ENCODE results near the gene ASCL2.
"Not testable (repeated sequence)": the region's sequence is repeated elsewhere in the genome, so short reads cannot be mapped to it uniquely, and the experiment has no call there.

The ASCL2 gene

GRCh38 chr11:2260491-2261364 lies 9.7 kb downstream of the ASCL2 start:
- DNase-seq (ENCODE audit: low read depth in 2 of 2), result no peak

GRCh38 chr11:2259897-2260451 lies 10.4 kb downstream of the ASCL2 start:
- no peak for DNase-seq (ENCODE audit: low read depth in 2 of 2)

DNA sequence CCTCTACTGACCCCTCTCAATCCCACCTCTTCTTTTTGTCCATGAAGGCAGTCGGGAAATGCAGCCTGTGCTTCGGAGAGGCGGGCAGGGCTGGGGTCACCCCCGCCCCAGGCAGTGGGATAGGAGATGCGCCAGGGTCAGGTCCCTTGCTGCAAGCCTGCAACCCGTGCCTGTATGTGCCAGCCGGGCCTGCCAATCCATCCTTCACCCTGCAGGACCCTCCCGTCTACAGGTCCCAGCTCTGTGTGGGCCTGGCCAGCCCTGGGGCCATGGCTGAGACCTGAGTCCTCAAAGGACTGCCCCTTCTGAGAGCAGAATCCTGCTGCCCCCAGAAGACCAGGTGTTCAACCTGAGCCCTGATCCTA lies 10.9 kb downstream of the ASCL2 start:
- DNase-seq (ENCODE audit: low read depth in 2 of 2), result no peak

DNA sequence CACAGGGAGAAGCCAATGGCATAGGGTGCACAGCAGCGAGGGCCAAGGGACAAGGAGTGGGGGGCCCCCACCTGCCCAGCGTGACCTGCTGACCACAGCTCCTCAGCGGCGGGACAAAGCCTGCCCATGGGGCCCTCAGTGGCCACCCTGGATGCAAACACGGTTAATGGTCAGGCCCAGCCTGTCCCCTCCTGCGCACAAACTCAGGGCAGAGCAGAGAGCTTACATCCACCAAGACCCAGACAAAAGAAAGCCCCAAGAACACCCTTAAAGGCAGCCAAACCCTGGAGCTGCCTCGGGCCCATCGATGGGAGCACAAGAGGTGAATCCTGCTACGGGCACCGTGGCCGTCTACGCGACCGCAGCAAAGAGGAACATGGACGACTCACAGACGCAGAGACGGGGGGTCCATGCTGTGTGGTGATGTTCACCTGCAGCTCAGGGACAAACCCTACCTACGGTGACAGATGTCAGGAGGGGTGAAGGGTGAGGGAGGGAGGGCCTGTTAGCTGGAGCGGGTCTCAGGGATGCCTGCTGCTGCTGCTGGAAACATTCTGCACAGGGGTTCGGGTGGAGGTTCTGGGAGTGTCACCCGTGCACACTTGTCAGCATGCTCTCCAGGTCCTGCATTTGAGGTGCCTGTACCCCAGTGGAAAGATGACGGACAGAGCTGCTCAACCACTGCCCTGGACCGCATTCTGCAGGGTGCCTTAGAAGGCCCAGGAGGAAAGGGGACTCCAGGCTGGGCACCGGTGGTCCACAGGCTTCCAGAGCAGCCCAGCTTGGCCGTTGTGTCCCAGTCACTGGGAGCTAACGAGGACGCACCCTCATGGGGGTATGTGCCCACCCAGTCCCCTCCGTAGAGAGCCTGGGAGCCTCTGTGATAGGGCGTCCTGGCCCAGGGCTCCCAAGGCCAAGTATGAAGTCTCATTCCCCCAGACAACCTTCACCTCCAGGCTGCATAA lies 11.6 kb downstream of the ASCL2 start:
- no peak for DNase-seq (ENCODE audit: low read depth in 2 of 2)

DNA sequence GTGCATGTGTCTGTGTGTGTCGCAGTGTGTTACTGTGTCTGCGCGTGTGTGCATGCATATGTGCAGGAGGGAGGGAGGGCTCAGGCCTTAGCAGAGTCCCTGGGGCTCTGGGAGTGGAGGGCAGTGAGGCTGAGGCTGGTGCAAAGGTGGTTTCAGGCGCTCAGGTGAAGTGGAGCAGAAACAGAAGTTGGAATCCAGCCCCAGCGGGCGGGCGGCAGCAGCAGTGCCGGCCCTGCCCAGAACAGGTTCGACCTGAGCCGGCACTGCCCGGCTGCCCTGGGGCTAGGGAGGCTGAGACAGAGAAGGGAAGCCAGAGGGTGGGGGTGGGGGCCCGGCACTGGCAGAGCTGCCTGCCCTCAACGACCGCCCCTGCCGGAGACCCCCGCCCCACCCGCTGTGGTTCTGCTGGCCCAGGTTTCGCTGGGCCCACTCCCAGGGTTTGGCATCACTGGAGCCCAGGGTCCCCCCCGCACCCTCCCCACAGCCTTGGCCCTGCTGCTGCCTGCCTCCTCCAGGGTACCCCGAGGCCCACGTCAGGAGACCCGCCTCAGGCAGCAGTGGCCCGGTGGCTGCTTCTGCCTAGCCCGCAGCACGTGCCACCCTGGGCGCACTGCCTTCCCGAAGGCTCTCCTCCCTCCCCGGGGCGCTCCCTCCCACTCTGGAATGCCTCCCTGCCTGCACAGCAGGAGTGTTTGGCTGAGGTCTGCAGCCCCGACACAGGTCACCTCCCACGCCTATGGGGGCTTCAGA lies 13.3 kb downstream of the ASCL2 start:
- no peak for DNase-seq (ENCODE audit: low read depth in 2 of 2)

DNA sequence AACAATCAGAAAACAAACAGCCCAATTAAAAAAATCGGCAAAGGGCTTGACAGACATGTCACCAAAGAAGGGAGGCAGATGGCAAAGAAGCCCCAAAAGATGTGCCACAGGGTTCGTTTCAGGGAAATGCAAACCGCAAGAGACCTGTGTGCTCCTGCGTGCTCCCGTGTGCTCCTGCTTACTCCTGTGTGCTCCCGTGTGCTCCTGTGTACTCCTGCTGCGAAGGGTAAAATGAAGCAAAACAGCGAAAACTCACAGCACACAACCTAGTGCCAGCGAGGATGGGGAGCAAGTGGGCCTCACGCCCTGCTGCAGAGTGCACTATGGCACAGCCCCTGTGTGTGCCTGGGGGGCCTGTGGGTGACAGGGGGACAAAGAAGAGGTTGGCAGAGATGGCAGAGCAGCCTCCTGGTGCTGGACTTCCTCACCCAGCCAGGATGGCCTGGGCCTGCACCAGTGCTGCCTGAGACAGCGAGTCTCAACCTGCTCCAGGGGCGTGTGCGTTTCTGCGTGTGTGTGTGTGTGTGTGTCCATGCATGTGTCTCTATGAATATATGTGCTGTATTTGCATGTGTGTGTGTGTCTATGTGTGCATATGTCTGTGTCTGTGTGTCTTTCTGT lies 14.0 kb downstream of the ASCL2 start:
- no peak for DNase-seq (ENCODE audit: low read depth in 2 of 2)

GRCh38 chr11:2252018-2252417 lies 18.4 kb downstream of the ASCL2 start:
- DNase-seq (ENCODE audit: low read depth in 2 of 2), result no peak

- no peak for DNase-seq (ENCODE audit: low read depth in 2 of 2)
Observed at GRCh38 chr11:2251138-2251537, 19.2 kb downstream of the ASCL2 start.

GRCh38 chr11:2250485-2250884 lies 19.9 kb downstream of the ASCL2 start:
- no peak for DNase-seq (ENCODE audit: low read depth in 2 of 2)

GRCh38 chr11:2250041-2250440 lies 20.3 kb downstream of the ASCL2 start:
- DNase-seq (ENCODE audit: low read depth in 2 of 2), result no peak

GRCh38 chr11:2249189-2249916 lies 21.0 kb downstream of the ASCL2 start:
- DNase-seq (ENCODE audit: low read depth in 2 of 2), result no peak

- no peak for DNase-seq (ENCODE audit: low read depth in 2 of 2)
Observed at GRCh38 chr11:2248762-2249161, 21.6 kb downstream of the ASCL2 start.

DNA sequence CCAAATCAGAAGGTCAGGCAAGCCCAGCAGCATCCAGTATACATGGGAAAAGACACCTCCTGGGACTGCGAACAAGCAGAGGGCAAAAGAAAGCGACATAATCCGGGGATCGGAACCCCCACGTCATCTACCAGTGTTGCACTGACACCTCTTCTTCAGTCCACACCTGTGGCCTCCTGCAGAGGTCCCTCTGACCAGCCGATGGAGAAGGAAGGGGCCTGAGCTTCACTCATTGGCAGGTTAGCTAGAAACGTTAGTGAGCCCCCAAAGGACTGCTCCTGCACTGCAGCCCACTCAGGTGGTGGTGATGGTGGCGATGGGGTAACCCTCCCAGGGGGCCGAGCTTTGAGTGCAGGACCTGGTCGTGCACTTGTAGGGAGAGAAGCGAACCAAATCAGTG lies 22.1 kb downstream of the ASCL2 start:
- no peak for DNase-seq (ENCODE audit: low read depth in 2 of 2)

DNA sequence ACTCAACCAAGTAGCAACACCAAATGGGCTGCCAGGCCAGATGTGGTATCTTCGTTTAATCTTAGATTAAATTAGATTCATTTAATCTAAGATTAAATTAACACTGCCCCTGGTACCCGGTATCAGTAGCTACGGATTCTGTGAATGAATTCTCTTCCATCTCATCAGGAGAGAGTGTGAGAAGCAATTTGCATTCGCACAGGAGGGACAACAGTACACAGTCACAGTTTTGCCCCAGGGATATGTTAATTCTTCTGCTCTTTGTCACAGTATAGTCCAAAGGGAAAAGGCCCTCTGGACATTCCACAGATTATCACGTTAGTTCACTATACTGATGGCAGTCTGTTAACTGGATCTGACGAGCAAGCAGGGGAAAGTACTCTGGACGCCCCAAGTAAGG lies 22.9 kb downstream of the ASCL2 start:
- DNase-seq (ENCODE audit: low read depth in 2 of 2), result no peak

- no peak for DNase-seq (ENCODE audit: low read depth in 2 of 2)
Observed at GRCh38 chr11:2240834-2241233, 29.6 kb downstream of the ASCL2 start.

DNA sequence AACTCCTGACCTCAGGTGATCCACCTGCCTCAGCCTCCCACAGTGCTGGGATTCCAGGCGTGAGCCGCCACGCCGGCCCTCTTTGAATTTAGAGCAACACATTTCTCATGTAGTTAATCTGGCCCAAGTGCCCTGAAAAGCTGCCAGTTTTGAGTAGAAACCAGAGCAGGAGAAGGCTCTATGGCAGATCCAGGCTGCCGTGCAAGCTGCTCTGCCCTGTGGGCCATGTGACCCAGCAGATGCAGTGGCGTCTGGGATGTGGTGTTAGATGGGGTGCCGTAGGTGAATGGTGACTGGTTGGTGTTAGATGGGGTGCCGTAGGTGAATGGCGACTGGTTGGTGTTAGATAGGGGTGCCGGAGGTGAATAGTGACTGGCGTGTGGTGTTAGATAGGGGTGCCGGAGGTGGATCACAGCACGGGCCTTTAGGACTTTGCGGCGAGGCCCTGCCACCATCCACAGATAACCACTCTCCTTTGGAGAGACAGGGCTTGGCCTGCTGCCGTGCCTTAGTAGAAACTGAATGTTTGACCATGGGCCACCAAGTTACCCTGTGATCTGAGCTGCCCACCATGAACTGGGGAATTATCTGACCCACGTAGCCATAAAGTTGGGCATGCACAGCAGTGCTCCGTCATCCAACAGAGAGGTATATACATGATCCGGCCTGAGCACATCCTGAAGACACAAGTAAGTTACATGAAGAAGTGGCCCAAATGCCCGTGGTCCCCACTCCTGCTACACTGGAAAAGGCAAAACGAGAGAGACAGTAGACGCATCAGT lies 32.7 kb downstream of the ASCL2 start:
- no peak for DNase-seq (ENCODE audit: low read depth in 2 of 2)

GRCh38 chr11:2236381-2237134 lies 33.8 kb downstream of the ASCL2 start:
- DNase-seq (ENCODE audit: low read depth in 2 of 2), result not testable (repeated sequence)

GRCh38 chr11:2235588-2236326 lies 34.6 kb downstream of the ASCL2 start:
- no peak for DNase-seq (ENCODE audit: low read depth in 2 of 2)

Measured in fibroblast of skin of left biceps (primary cell).